Right forelimb (tissue), 1 donor: ENCODE data around the gene SCAMP3.

Source experiments
- DNase-seq: peaks from one replicate; pipeline ENCODE4 v3.0.0-alpha.2; 2018

Gene SCAMP3

GRCh38 chr1:155285063-155285462 lies 22.9 kb upstream of the SCAMP3 start:
- DNase-seq: no peak

DNA sequence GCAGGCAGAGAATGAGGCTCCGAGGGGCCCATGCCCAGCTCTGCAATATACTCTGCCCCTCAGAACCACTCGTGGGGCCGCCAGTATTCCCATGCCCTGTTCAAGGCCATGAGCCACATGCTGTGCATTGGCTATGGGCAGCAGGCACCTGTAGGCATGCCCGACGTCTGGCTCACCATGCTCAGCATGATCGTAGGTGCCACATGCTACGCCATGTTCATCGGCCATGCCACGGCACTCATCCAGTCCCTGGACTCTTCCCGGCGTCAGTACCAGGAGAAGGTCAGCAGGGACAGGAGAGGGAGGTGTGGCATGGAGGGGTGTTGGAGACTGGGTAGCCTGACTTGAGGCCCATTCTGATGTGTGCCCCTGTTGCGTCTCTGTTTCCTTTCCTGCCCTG lies 22.3 kb upstream of the SCAMP3 start:
- DNase-seq: no peak

DNA sequence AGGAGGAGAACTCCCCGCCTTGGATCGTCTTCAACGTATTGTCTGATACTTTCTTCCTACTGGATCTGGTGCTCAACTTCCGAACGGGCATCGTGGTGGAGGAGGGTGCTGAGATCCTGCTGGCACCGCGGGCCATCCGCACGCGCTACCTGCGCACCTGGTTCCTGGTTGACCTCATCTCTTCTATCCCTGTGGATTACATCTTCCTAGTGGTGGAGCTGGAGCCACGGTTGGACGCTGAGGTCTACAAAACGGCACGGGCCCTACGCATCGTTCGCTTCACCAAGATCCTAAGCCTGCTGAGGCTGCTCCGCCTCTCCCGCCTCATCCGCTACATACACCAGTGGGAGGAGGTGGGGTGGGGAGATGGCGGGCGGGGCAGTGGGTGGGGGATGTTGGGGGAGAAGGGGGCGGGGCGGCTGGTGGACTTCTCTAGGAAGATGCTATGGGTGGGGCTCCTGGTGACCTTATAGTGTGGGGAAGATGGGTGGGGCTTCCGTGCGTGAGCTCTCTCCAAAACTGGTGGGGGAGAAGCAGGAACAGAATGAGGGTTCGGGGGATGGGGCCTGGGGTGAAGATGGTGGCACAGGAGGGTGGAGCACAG lies 20.4 kb upstream of the SCAMP3 start:
- no peak for DNase-seq

- no peak for DNase-seq
These were observed 17.1 kb upstream of the SCAMP3 start for GRCh38 chr1:155279268-155279667.

DNA sequence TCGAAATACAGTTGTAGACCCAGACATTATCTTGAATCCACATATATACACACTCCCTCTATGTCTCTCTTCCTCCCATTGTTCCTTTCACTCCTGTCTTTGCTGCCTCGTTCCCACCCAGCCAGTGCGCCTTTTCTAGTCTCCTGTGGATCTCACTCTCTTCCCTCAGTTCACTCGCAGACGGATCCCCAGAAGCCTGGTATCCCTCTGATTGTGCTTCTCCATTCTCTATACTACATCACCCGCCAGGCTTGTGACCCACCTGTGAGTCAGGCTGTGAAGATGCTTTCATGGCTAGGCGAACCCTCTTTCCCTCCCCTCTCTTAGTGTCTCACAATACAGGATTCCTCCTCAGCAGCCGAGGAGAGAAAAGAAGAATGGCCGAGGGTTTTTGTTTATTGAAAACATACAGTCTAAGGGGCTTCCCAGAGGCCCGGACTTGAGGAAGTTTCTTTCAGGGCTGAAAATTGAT lies 16.6 kb upstream of the SCAMP3 start:
- no peak for DNase-seq

DNA sequence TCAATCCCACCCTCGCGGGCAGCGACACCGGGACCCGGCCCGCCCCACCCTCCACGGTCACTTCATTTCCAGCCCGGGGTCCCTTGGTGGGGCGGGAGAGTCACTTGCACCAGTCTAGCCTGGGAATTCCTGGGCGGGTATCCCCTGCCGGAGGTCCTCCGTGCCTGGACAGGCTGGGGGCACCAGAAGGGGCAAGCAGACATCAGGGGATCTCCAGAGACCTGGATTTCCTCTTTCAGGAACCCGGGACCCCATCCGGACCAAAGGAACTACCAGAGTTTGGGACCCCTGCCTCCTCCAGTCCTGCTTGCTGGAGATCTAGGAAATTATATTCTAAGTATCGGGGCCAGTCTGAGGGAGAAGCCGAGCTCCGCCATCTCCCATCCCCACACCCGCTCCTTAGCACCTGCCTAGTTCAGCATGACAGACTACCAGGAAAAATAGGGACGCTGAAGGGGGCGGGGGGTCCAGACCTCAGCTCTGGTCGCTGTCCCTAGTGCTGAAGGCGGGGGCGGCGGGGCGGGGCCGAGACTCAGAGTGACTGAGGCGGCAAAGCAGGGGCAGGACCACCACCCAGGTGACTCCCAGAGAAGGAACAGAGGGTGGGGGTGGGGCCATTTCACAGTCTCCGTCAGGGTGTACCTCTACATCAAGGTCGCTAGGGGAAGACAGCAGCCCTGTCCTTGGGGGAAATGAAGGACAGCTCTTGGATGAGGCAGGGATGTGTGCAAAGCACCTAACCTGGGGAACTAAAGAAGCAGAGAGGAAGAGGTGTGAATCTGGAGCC lies 15.9 kb upstream of the SCAMP3 start:
- DNase-seq: peak; percentile 81

GRCh38 chr1:155277070-155277901 lies 15.1 kb upstream of the SCAMP3 start, which contains the start of gene HCN3:
Gene HCN3 (plus strand): TSS chr1:155277463. CDS start chr1:155277591, 128 bp downstream.
- DNase-seq: peak; percentile 99

GRCh38 chr1:155273343-155274245 lies 11.4 kb upstream of the SCAMP3 start, which contains the start of gene CLK2:
Gene CLK2 (minus strand): TSS chr1:155273504. CDS start chr1:155270977, 2,527 bp downstream.
- DNase-seq: peak; percentile 98

DNA sequence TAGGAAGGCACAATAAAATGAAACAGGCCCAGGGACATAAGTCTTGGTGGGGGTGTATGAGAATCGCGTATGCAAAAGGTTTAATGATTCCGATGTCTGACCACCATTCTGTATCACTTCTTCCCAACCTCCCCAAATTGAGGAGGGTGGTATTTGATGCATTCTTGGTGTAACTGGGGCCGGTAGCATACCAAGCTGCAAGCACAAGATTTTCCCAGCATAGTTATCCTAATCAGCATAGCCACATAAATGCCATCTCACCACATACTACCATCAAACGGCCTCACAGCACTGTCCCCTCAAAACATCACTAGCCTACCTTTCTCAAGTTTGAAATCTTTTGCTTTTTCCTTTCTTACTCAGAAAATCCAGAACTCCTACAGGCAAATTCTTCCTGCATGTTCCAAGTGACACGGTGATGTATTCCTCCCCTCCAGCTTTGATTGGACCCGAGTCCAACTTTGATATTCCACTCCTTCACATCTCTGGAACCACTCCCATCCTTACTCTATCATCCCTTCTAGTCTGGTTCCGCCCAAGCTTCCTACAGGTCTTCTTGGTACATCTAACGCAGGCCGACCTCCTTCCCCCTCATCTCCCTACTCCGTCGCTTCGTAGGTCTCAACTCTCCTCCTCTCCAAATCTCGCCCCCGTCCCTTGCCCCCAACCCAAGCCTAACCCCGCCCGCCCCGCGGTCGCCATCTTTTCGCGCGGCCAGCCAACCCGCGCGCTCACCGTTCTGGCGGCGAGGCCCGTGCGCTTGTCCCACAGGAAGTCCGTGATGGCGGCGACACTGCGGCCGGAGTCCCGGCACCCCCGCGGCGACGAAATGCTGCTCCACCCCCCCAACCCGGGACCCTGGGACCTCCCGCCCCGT lies 10.5 kb upstream of the SCAMP3 start:
- no peak for DNase-seq

GRCh38 chr1:155269381-155269780 lies 7.2 kb upstream of the SCAMP3 start:
- no peak for DNase-seq

DNA sequence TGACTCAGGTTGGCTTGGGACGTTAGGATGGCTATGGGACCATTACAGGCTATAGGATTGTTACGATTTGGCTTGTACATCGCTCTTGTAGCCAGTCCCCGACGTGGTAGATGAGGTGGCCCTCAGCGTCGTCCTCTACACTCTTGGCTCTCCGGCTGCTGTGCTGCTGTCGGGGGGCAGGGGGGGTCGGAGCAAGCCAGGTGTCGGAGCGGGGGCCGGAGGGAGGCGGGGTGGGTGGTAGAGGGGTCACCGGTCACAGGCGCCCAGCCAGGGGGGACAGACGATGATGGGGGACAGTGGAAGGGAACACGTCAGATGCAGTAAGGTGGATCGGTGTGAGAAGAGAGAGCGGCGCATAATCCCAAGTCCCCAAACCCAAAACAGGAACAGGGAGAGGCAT lies 6.5 kb upstream of the SCAMP3 start:
- no peak for DNase-seq

- no peak for DNase-seq
These were observed 5.2 kb upstream of the SCAMP3 start for GRCh38 chr1:155267373-155267772.

- no peak for DNase-seq
These were observed 4.4 kb upstream of the SCAMP3 start for GRCh38 chr1:155266553-155266952.

GRCh38 chr1:155263067-155263466 lies 907 bp upstream of the SCAMP3 start:
- DNase-seq: no peak

DNA sequence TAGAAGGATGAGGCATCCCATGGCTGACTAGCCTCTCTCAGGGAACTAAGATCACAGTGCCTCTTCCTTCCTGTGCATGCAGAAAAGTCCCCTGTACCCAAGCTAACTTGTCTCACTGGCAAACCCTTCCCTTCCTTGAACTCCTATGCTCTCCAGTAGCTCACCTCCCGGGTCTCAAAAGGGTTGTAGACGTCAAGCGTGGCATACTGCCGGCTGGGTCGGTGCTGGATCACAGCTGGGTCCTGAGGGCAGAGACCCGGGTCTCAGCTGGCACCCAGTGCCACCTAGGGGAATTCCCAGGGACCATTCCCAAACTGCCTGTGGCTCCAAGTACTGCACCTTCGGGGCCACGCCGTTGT lies 688 bp downstream of the SCAMP3 start:
- no peak for DNase-seq

DNA sequence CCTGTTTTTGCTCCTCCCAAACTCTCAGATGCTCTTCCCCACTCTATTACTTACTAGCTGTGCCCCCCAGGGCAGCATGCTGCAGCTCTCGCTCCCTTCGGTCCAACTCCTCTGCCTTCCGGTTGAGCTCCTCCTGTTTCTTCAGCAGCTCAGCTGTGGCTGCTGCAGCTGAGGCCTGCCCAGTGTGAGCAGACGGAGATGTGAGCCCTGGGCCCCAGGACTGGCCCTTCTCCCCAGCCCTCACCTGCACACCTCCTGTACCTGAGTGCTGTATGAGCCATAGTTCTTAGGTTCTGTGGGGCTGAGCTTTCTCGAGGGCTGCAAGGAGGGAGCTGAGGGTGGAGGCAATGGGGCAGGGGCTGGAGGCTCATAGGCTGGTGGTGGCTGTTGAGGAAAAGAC lies 1.9 kb downstream of the SCAMP3 start:
- DNase-seq: no peak

DNA sequence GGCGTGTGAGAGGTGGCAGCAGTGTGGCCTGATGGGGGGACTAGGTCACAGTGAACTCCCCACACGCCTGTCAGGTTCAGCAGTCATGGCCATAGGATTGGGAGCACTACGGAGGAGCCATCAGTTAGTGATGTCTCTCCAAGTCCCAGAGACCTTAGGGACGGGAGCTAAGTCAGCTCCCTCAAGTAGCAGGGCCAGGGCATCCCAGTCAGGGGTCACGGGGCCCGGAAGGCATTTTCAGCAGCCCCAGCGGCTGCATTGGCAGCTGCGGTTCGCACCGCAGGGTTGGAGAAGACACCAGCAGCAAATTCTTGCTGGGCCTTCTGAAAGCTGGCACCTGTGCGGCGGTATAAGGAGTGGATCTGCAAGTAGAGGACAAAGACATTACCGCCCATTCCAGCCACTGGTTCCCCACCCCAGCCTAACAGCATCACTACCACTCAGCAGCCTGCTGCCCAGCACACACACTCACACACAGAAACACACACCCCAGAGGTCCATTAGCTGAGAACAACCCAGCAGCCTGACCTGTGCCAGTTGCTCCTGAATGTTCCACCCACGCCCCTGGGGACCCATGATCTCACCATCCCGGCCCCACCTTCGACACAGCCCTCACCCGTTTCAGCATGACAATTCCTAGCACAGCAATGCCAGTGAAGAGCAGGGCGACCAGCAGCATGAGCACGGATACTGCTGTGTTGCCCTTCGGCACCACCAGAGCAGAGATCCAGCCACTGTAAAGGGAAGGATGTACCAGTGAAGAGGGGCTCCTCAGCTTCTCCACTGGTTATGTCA lies 5.9 kb downstream of the SCAMP3 start:
- no peak for DNase-seq

DNA sequence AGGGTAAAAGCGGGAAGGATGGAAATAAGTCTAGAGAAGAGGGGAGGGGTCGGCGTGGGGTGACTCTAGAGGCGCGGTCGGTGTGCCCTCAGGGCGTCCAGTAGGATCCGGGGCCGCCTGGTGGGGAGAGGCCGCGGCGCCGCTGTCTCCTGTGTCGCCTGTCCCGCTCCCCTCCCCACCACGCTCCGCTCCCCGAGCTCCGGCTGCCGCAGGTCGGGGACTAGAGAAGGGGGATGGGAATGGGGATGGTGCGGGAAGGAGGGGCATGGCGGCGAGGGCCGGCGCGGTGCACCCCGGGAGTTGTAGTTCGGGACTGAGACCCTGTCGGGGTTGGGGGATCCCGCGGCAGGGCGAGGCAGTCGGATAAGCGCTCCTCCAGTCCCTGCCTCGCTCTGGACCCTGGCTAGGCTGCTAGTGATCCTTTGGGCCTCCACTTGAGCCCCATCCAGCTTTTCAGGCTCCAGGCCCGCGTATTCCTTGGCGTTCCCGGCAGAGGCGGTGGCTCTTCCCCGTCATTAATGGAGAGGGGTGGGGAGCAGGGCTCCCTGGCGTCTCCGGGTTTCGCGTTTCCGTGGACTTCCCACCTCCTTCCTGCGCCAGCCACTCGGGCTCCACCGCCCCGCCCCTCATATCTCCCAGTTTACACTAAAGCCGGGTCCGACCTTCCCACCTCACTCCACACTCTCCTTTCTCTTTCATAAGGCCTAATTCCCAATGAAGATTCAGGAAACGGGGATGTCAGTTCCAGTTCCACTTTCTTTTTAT lies 6.7 kb downstream of the SCAMP3 start, which contains the start of gene ENTREP3:
Gene ENTREP3 (minus strand): TSS at position 241 of the 765 bp plus-strand sequence. CDS start 606 bp downstream, outside the sequence.
- DNase-seq: peak; percentile 94

GRCh38 chr1:155254714-155255242 lies 7.4 kb downstream of the SCAMP3 start:
- DNase-seq: peak; percentile 63
